ENCODE data around the gene SPRED1.

The SPRED1 gene

DNA sequence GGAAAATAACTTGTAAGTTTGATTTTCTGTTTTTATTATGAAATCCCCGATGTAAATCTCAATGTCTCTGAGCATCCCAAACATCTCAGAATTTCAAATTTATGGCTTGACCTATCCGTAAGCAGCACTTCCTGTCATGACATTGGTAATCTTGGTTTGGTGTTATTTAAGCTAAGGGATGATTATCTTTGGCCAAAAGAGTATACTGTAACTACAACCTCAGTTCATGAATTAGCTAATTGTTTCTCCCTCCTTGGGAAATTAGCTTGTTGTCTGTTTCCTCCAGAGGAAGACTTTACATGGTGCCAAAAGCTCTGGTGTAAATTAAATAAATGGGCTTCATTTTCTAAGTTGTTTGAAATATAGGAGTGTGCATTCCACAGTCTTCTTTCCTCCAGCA lies 28.1 kb upstream of the SPRED1 start:
- TF ChIP-seq SP1 (IDR thresholded peaks at IDR 0.05) (no peak), SUZ12 (IDR thresholded peaks at IDR 0.05) (no peak), FOXA1 (IDR thresholded peaks at IDR 0.05) (no peak), L3MBTL2 (conservative IDR thresholded peaks at IDR 0.05) (no peak), FOXK2 (IDR thresholded peaks at IDR 0.05) (no peak), TARDBP (IDR thresholded peaks at IDR 0.05) (no peak), ZNF384 (IDR thresholded peaks at IDR 0.05) (no peak), BHLHE40 (IDR thresholded peaks at IDR 0.05; ENCODE audit: borderline replicate concordance) (no peak)
- ChIA-PET CTCF (no interaction called here), POLR2A (interaction anchor here (1.5 kb wide), 1 partner anchor 28 kb away, joined by 5 read pairs; the partner anchor contains the start of gene SPRED1)
- no peak for DNase-seq (ENCODE audit: extremely low spot score)

DNA sequence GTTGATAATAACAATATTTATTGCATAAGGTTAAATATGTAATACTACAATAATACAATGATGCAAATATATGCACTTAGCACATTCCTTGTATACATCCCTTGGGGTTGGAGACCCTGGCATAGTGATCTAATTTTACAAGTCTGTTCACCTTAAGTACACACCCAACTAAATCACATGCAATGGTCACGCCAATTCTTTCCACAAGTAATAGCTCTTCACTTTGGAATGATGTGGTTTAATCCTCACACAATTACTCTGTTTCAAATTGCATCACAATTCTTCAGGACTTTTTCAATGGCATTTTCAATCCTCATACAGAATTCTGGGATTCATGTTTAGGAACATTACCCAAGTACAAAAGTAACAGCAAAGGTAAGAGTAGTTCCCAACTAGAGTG lies 27.3 kb upstream of the SPRED1 start:
- no peak for DNase-seq (ENCODE audit: extremely low spot score)
- CTCF ChIA-PET: no interaction called here
- POLR2A ChIA-PET: interaction anchor here (1.5 kb wide), 1 partner anchor 27 kb away, joined by 5 read pairs; the partner anchor contains the start of gene SPRED1
- TF ChIP-seq FOXM1 (IDR thresholded peaks at IDR 0.05; ENCODE audit: borderline replicate concordance): no peak
- TF ChIP-seq NFRKB (IDR thresholded peaks at IDR 0.05): no peak
- TF ChIP-seq FOXK2 (IDR thresholded peaks at IDR 0.05): no peak
- TF ChIP-seq ARNT (IDR thresholded peaks at IDR 0.05): no peak

DNA sequence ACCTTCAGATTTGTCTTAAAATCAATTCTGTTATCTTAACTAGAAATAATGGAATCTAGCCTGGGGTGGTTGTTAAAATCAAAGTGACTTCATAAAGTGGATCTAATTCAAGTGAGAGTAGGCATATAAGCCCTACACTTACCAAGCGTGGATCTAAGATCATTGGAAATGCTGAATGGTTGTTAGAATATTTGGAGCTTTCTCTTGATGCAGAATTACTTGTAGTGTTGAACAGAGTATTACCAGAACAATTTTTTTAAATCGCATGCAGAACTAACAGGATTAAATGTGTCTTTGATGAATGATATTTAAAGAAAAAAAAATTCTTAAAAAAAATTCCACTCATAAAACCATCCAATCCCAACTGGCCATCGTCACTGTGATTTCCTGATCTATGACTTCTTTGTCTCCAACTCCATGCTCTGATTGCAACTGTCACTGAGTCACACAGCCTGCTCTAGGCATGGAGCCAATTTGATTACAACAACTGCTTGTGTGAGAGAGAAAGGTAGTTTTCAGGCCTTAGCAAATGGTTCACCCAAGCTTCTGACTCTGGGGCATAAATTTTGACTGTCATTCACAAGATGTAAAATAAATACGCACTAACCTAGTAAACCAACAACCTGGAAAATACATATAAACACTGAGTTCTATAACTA lies 25.9 kb upstream of the SPRED1 start:
- TF ChIP-seq L3MBTL2 (conservative IDR thresholded peaks at IDR 0.05) (no peak), ZNF384 (IDR thresholded peaks at IDR 0.05) (no peak), HDGF (IDR thresholded peaks at IDR 0.05; ENCODE audit: borderline replicate concordance) (no peak), TARDBP (IDR thresholded peaks at IDR 0.05) (no peak), FOXM1 (IDR thresholded peaks at IDR 0.05; ENCODE audit: borderline replicate concordance) (no peak), BHLHE40 (IDR thresholded peaks at IDR 0.05; ENCODE audit: borderline replicate concordance) (no peak), FOXA1 (IDR thresholded peaks at IDR 0.05) (no peak), SUZ12 (IDR thresholded peaks at IDR 0.05) (no peak), NFRKB (IDR thresholded peaks at IDR 0.05) (no peak), LEF1 (IDR thresholded peaks at IDR 0.05; ENCODE audit: borderline replicate concordance) (no peak), ELF4 (IDR thresholded peaks at IDR 0.05) (no peak), ARNT (IDR thresholded peaks at IDR 0.05) (no peak), SP1 (IDR thresholded peaks at IDR 0.05) (no peak), FOXK2 (IDR thresholded peaks at IDR 0.05) (no peak), CTBP1 (IDR thresholded peaks at IDR 0.05; ENCODE audit: borderline replicate concordance) (no peak)
- TF ChIP-seq, protein P1, sequence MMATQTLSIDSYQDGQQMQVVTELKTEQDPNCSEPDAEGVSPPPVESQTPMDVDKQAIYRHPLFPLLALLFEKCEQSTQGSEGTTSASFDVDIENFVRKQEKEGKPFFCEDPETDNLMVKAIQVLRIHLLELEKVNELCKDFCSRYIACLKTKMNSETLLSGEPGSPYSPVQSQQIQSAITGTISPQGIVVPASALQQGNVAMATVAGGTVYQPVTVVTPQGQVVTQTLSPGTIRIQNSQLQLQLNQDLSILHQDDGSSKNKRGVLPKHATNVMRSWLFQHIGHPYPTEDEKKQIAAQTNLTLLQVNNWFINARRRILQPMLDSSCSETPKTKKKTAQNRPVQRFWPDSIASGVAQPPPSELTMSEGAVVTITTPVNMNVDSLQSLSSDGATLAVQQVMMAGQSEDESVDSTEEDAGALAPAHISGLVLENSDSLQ (IDR thresholded peaks at IDR 0.05): no peak
- ChIA-PET POLR2A (interaction anchor here (2.8 kb wide), 1 partner anchor 26 kb away, joined by 12 read pairs; the partner anchor contains the start of gene SPRED1), CTCF (no interaction called here)
- no peak for DNase-seq (ENCODE audit: extremely low spot score)

DNA sequence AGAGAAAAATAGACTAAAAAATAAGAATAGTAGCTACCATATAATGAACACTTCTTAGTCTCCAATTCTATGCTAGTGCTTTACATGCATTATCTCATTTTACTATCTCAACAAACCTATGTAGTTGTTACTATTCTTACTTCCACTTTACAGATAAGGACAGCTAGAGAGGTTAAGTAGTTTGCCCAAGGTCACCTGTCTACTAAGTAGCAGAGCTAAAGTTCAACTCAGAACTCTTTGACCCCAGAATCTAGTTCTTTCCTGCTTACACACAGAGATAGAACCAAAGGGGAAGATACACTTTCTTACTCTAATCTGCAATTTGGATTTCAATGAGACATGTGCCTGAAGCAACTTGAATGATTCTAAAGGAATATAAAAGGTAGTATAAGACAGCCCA lies 24.7 kb upstream of the SPRED1 start:
- DNase-seq (ENCODE audit: extremely low spot score): no peak
- ChIA-PET POLR2A (interaction anchor here (2.8 kb wide), 1 partner anchor 24 kb away, joined by 12 read pairs; the partner anchor contains the start of gene SPRED1), CTCF (no interaction called here)
- TF ChIP-seq TARDBP (IDR thresholded peaks at IDR 0.05) (no peak), CTBP1 (IDR thresholded peaks at IDR 0.05; ENCODE audit: borderline replicate concordance) (no peak), LEF1 (IDR thresholded peaks at IDR 0.05; ENCODE audit: borderline replicate concordance) (no peak), SP1 (IDR thresholded peaks at IDR 0.05) (no peak), SUZ12 (IDR thresholded peaks at IDR 0.05) (no peak), HDGF (IDR thresholded peaks at IDR 0.05; ENCODE audit: borderline replicate concordance) (no peak), BHLHE40 (IDR thresholded peaks at IDR 0.05; ENCODE audit: borderline replicate concordance) (no peak), ZNF384 (IDR thresholded peaks at IDR 0.05) (no peak)

DNA sequence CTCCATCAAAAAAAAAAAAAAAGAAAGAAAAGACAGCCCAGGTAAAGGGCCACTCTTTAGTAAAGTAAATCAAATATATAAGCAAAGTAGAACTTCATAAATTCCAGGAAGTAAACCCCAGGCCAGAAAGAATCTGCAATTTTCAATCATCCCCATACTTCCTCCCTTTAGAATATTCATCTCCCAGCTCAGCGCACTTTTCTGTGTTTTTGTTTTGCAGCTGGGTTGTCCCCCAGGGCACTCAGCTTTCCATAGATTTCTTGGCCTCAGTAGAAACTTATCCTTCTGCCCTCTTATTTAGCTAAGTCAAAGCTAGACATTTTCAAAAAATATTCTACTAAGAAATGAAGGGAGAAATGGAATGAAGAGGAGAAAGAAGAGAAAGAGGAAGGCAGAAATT lies 24.0 kb upstream of the SPRED1 start:
- POLR2A ChIA-PET: interaction anchor here (2.8 kb wide), 1 partner anchor 24 kb away, joined by 12 read pairs; the partner anchor contains the start of gene SPRED1
- no peak for TF ChIP-seq BHLHE40 (IDR thresholded peaks at IDR 0.05; ENCODE audit: borderline replicate concordance)
- TF ChIP-seq ARNT (IDR thresholded peaks at IDR 0.05): no peak
- TF ChIP-seq ZNF384 (IDR thresholded peaks at IDR 0.05): no peak
- TF ChIP-seq HDGF (IDR thresholded peaks at IDR 0.05; ENCODE audit: borderline replicate concordance): no peak
- TF ChIP-seq, protein P1 (IDR thresholded peaks at IDR 0.05): no peak
- TF ChIP-seq FOXK2 (IDR thresholded peaks at IDR 0.05): no peak
- TF ChIP-seq FOXM1 (IDR thresholded peaks at IDR 0.05; ENCODE audit: borderline replicate concordance): no peak
- no peak for TF ChIP-seq ELF4 (IDR thresholded peaks at IDR 0.05)
- no peak for TF ChIP-seq LEF1 (IDR thresholded peaks at IDR 0.05; ENCODE audit: borderline replicate concordance)
- no peak for TF ChIP-seq SP1 (IDR thresholded peaks at IDR 0.05)
- no peak for TF ChIP-seq CTBP1 (IDR thresholded peaks at IDR 0.05; ENCODE audit: borderline replicate concordance)
- no peak for TF ChIP-seq L3MBTL2 (conservative IDR thresholded peaks at IDR 0.05)
- no peak for TF ChIP-seq FOXA1 (IDR thresholded peaks at IDR 0.05)
- TF ChIP-seq TARDBP (IDR thresholded peaks at IDR 0.05): no peak
- TF ChIP-seq NFRKB (IDR thresholded peaks at IDR 0.05): no peak
- CTCF ChIA-PET: interaction anchor here (0.6 kb wide), 1 partner anchor 226 kb away, joined by 5 read pairs; no protein-coding TSS in a partner anchor
- no peak for DNase-seq (ENCODE audit: extremely low spot score)

DNA sequence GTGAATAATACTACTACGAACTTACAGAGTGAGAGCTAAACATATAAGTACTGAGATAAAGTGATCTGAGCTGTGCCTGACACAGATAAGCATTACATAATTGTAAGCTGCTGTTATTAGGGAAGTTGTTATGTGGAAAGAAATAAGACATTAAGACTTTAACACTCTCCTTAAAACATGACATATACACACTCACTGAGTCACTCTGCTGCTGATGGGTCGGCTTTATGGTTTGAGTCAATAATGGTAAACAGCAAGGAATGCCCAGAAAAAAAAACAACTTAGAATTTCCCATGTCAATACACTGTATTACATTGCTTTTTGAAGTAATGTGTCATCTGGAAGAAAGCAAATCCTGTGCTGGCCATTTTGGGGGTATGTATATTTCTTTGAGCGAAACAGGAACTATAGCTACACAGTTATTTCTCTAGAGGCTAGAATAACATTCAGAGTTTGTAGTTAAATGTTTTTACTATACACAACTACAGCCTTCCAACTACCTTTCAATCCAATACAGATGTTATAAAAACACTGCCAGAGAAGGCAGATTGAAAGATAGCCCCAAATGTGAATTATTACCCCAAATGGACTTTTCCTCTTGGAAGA lies 22.8 kb upstream of the SPRED1 start:
- ChIA-PET POLR2A (no interaction called here), CTCF (no interaction called here)
- no peak for DNase-seq (ENCODE audit: extremely low spot score)
- TF ChIP-seq HDGF (IDR thresholded peaks at IDR 0.05; ENCODE audit: borderline replicate concordance): no peak
- no peak for TF ChIP-seq BHLHE40 (IDR thresholded peaks at IDR 0.05; ENCODE audit: borderline replicate concordance)
- TF ChIP-seq LEF1 (IDR thresholded peaks at IDR 0.05; ENCODE audit: borderline replicate concordance): no peak
- no peak for TF ChIP-seq FOXK2 (IDR thresholded peaks at IDR 0.05)
- no peak for TF ChIP-seq ARNT (IDR thresholded peaks at IDR 0.05)
- no peak for TF ChIP-seq FOXA1 (IDR thresholded peaks at IDR 0.05)
- TF ChIP-seq, protein P1 (IDR thresholded peaks at IDR 0.05): no peak
- no peak for TF ChIP-seq ELF4 (IDR thresholded peaks at IDR 0.05)
- TF ChIP-seq CTBP1 (IDR thresholded peaks at IDR 0.05; ENCODE audit: borderline replicate concordance): no peak
- no peak for TF ChIP-seq L3MBTL2 (conservative IDR thresholded peaks at IDR 0.05)
- TF ChIP-seq SP1 (IDR thresholded peaks at IDR 0.05): no peak
- TF ChIP-seq TARDBP (IDR thresholded peaks at IDR 0.05): no peak
- no peak for TF ChIP-seq FOXM1 (IDR thresholded peaks at IDR 0.05; ENCODE audit: borderline replicate concordance)
- no peak for TF ChIP-seq ZNF384 (IDR thresholded peaks at IDR 0.05)

All from HEK293T (cell line).